CD4-positive, alpha-beta T cell treated with Interleukin-1 beta for 1 hour (primary cell): ENCODE measurements around the gene KIF11.
"Not testable (repeated sequence)": the region's sequence is repeated elsewhere in the genome, so short reads cannot be mapped to it uniquely, and the experiment has no call there.

ENCODE experiments used
- DNase-seq, 2 donors: peaks; one replicate each; pipeline ENCODE4 v3.0.0-alpha.2; 2020 to 2022

Gene KIF11

GRCh38 chr10:92592761-92593618 is at the start of gene KIF11:
KIF11 (plus strand) TSS chr10:92593130; CDS start chr10:92593376, 246 bp downstream.
- peak; percentile 95 to 96 for DNase-seq

GRCh38 chr10:92544296-92544695 is 48.6 kb upstream of the KIF11 start:
- DNase-seq, result peak in 1 of 2 donors; percentile 18

- no peak for DNase-seq
Observed at GRCh38 chr10:92545556-92545955, 47.4 kb upstream of the KIF11 start.

GRCh38 chr10:92547676-92548075 is 45.3 kb upstream of the KIF11 start:
- DNase-seq, result no peak

GRCh38 chr10:92550924-92551323 is 42.0 kb upstream of the KIF11 start:
- DNase-seq, result no peak

- DNase-seq, result no peak
Observed at GRCh38 chr10:92552310-92552709, 40.6 kb upstream of the KIF11 start.

- DNase-seq, result no peak
Observed at GRCh38 chr10:92553959-92554358, 39.0 kb upstream of the KIF11 start.

- DNase-seq, result no peak
Observed at GRCh38 chr10:92559046-92559445, 33.9 kb upstream of the KIF11 start.

- DNase-seq, result no peak
Observed at GRCh38 chr10:92562424-92562823, 30.5 kb upstream of the KIF11 start.

GRCh38 chr10:92567952-92568600 is 24.9 kb upstream of the KIF11 start:
- DNase-seq, result no peak

GRCh38 chr10:92569071-92569470 is 23.9 kb upstream of the KIF11 start:
- DNase-seq, result no peak

GRCh38 chr10:92569663-92570062 is 23.3 kb upstream of the KIF11 start:
- DNase-seq, result not testable (repeated sequence)

- no peak for DNase-seq
Observed at GRCh38 chr10:92571649-92572048, 21.3 kb upstream of the KIF11 start.

- no peak for DNase-seq
Observed at GRCh38 chr10:92572362-92573090, 20.4 kb upstream of the KIF11 start.

GRCh38 chr10:92573091-92573797 is 19.7 kb upstream of the KIF11 start:
- peak; percentile 12 to 32 for DNase-seq

- peak; percentile 84 to 85 for DNase-seq
Observed at GRCh38 chr10:92573798-92574547, 19.0 kb upstream of the KIF11 start, which contains the start of gene IDE. IDE (minus strand) TSS chr10:92574093; CDS start chr10:92574019, 74 bp downstream.

GRCh38 chr10:92574548-92575261 is 18.2 kb upstream of the KIF11 start:
- peak in 1 of 2 donors; percentile 37 for DNase-seq

GRCh38 chr10:92575961-92576360 is 17.0 kb upstream of the KIF11 start:
- DNase-seq, result no peak

- DNase-seq, result not testable (repeated sequence)
Observed at GRCh38 chr10:92582347-92582746, 10.6 kb upstream of the KIF11 start.

GRCh38 chr10:92590623-92591549 is 2.0 kb upstream of the KIF11 start:
- DNase-seq, result peak; percentile 19 to 34
